CD14-positive monocyte (primary cell): Measurements from ENCODE around the gene RAVER1. TPM values are rescaled to one million over a fixed set of nuclear protein-coding genes. Genes with fewer than 3 reads are reported as not detected.
"Not testable (repeated sequence)": the region's sequence is repeated elsewhere in the genome, so short reads cannot be mapped to it uniquely, and the experiment has no call there.

Experiments used
- DNase-seq, 3 donors: peaks; one replicate each; pipeline ENCODE4 v3.0.0-alpha.2; 2011 to 2022
- H2AFZ ChIP-seq: 2 replicates; pipeline ENCODE4 v1.6.0; 2012; ENCODE audit warnings: mild to moderate bottlenecking, low read depth, low read length, inconsistent platforms; ENCODE audit not compliant: insufficient read depth, poor library complexity, severe bottlenecking
- H3K27ac ChIP-seq, 2 donors: 1 replicate in 1 of 2; 2 replicates in 1 of 2; pipeline ENCODE4 v1.5.1; 2012 to 2013; ENCODE audit warnings: low read length in 2 of 2, control low read depth in 1 of 2, inconsistent platforms in 1 of 2, low read depth in 1 of 2, mild to moderate bottlenecking in 1 of 2
- H3K27me3 ChIP-seq, 2 donors: one replicate each; pipeline versions ENCODE4 v1.6.0 to v1.6.1; 2011 to 2013; ENCODE audit warnings: low read length in 2 of 2; ENCODE audit not compliant: control insufficient read depth in 2 of 2, insufficient read depth in 2 of 2
- H3K36me3 ChIP-seq, 2 donors: replicated peaks in 1 of 2; 1 replicate in 1 of 2; 2 replicates in 1 of 2; pipeline versions ENCODE4 v1.5.1 to v1.6.1; 2012 to 2013; ENCODE audit warnings: low read length in 2 of 2, control low read depth in 1 of 2, inconsistent platforms in 1 of 2, mild to moderate bottlenecking in 1 of 2; ENCODE audit not compliant: insufficient read depth in 2 of 2, control insufficient read depth in 1 of 2
- H3K4me1 ChIP-seq, 2 donors: 1 replicate in 1 of 2; 2 replicates in 1 of 2; pipeline versions ENCODE4 v1.5.1 to v1.6.1; 2012 to 2013; ENCODE audit warnings: low read length in 2 of 2, control low read depth in 1 of 2, inconsistent platforms in 1 of 2, mild to moderate bottlenecking in 1 of 2, moderate library complexity in 1 of 2; ENCODE audit not compliant: insufficient read depth in 2 of 2, control insufficient read depth in 1 of 2
- H3K4me2 ChIP-seq: replicated peaks from 2 replicates; pipeline ENCODE3; 2012; ENCODE audit warnings: low read length, moderate library complexity, mild to moderate bottlenecking; ENCODE audit not compliant: poor library complexity, severe bottlenecking; ENCODE audit errors: extremely low read depth
- H3K4me3 ChIP-seq, 3 experiments: fragments of 200-600 bp in 1 of 3; sonication (generic) in 1 of 3; replicated peaks in 1 of 3; 1 replicate in 2 of 3; 2 replicates in 1 of 3; pipeline ENCODE4 v1.5.1; 2011 to 2013; ENCODE audit warnings: low read length in 3 of 3, mild to moderate bottlenecking in 3 of 3, control low read depth in 2 of 3, low read depth in 2 of 3, inconsistent platforms in 1 of 3, moderate library complexity in 1 of 3
- H3K79me2 ChIP-seq: 2 replicates; pipeline ENCODE4 v1.6.0; 2012; ENCODE audit warnings: mild to moderate bottlenecking, control low read depth, inconsistent platforms, low read length, moderate library complexity; ENCODE audit not compliant: insufficient read depth
- H3K9ac ChIP-seq: 2 replicates; pipeline ENCODE4 v1.6.0; 2017; ENCODE audit warnings: low read length, mild to moderate bottlenecking; ENCODE audit not compliant: insufficient read depth, poor library complexity, severe bottlenecking
- H3K9me3 ChIP-seq, 2 donors: replicated peaks in 1 of 2; 1 replicate in 1 of 2; 2 replicates in 1 of 2; pipeline versions ENCODE4 v1.5.1 to v1.6.1; 2012 to 2013; ENCODE audit warnings: low read length in 2 of 2, control low read depth in 1 of 2; ENCODE audit not compliant: control insufficient read depth in 1 of 2, insufficient read depth in 1 of 2
- H4K20me1 ChIP-seq: 2 replicates; pipeline ENCODE4 v1.6.0; 2012; ENCODE audit warnings: mild to moderate bottlenecking, low read length, control low read depth, moderate library complexity; ENCODE audit not compliant: insufficient read depth
- H3K27ac Mint-ChIP-seq, 7 donors: one replicate each; pipeline ENCODE4 v1.8.0; 2020; ENCODE audit warnings: mild to moderate bottlenecking in 7 of 7, mixed read lengths in 7 of 7, moderate library complexity in 6 of 7, inconsistent platforms in 2 of 7
- H3K27me3 Mint-ChIP-seq, 3 donors: one replicate each; pipeline ENCODE4 v1.8.0; 2021 to 2022; ENCODE audit warnings: low read depth in 3 of 3, mild to moderate bottlenecking in 3 of 3, mixed read lengths in 3 of 3, moderate library complexity in 3 of 3, inconsistent platforms in 1 of 3
- H3K36me3 Mint-ChIP-seq, 2 donors: one replicate each; pipeline ENCODE4 v1.8.0; 2020; ENCODE audit warnings: mixed read lengths in 2 of 2, inconsistent platforms in 1 of 2, mild to moderate bottlenecking in 1 of 2
- H3K4me1 Mint-ChIP-seq: one replicate; pipeline ENCODE4 v1.8.0; 2020; ENCODE audit warnings: mild to moderate bottlenecking, mixed read lengths
- H3K4me3 Mint-ChIP-seq, 2 donors: one replicate each; pipeline ENCODE4 v1.8.0; 2020; ENCODE audit warnings: mild to moderate bottlenecking in 2 of 2, mixed read lengths in 2 of 2, moderate library complexity in 1 of 2
- H3K9me3 Mint-ChIP-seq, 7 donors: one replicate each; pipeline ENCODE4 v1.8.0; 2020 to 2022; ENCODE audit warnings: mixed read lengths in 7 of 7, mild to moderate bottlenecking in 6 of 7, moderate library complexity in 6 of 7, inconsistent platforms in 2 of 7
- CTCF ChIP-seq: fragments of 200-600 bp; IDR thresholded peaks from one replicate; pipeline ENCODE4 v1.8.0; 2022; ENCODE audit warnings: antibody characterized with exemption, mild to moderate bottlenecking
- WGBS: methylation state at CpG from one replicate; pipeline ENCODE4 v1.1.5; 2013; ENCODE audit warnings: missing lambda C conversion rate; ENCODE audit not compliant: insufficient coverage; 5-methylcytosine and 5-hydroxymethylcytosine counted together
- intact Hi-C, 2 donors: fragments of 100-400 bp; cut with micrococcal nuclease; formaldehyde crosslinking; loops; one replicate each; pipeline versions ENCODE4 v1.15.0 to v1.15.1; 2023
- polyA minus RNA-seq: library from RNA; depleted of rRNA, polyadenylated mRNA; stranded (reverse); fragments of >200 nt; gene quantifications from 2 replicates; pipeline ENCODE4 v1.2.3, GENCODE V29; 2012
- polyA plus RNA-seq, 3 donors: library from polyadenylated mRNA; depleted of rRNA in 1 of 3; unstranded in 2 of 3; stranded (reverse) in 1 of 3; fragments of 300-500 nt in 2 of 3; fragments of >200 nt in 1 of 3; fragmentation: Illumina TruSeq in 2 of 3; gene quantifications; 1 replicate in 2 of 3; 2 replicates in 1 of 3; pipeline ENCODE4 v1.2.3, GENCODE V29; 2012 to 2021
- total RNA-seq, 12 experiments: library from RNA in 1 of 12; stranded (reverse) in 1 of 12; fragments of 120-200 nt in 1 of 12; gene quantifications; one replicate each; pipeline ENCODE4 v1.2.4 and lab custom pipeline; 2013 to 2026; ENCODE audit warnings: mixed read lengths in 6 of 12, inconsistent platforms in 1 of 12

Gene RAVER1
- total RNA-seq (2013) = 7.6 TPM
- 10 to 100 TPM in 1 of 3 donors, 1 to 10 TPM in 2; 6.0 to 20.7 (median 9.0) TPM for polyA plus RNA-seq
- polyA minus RNA-seq = 15.9 and 21.4 TPM in 2 replicates
- total RNA-seq (lab: John Stamatoyannopoulos, UW) = 8.3 to 31.8 (median 13.1) reads per million in 11 experiments

DNA sequence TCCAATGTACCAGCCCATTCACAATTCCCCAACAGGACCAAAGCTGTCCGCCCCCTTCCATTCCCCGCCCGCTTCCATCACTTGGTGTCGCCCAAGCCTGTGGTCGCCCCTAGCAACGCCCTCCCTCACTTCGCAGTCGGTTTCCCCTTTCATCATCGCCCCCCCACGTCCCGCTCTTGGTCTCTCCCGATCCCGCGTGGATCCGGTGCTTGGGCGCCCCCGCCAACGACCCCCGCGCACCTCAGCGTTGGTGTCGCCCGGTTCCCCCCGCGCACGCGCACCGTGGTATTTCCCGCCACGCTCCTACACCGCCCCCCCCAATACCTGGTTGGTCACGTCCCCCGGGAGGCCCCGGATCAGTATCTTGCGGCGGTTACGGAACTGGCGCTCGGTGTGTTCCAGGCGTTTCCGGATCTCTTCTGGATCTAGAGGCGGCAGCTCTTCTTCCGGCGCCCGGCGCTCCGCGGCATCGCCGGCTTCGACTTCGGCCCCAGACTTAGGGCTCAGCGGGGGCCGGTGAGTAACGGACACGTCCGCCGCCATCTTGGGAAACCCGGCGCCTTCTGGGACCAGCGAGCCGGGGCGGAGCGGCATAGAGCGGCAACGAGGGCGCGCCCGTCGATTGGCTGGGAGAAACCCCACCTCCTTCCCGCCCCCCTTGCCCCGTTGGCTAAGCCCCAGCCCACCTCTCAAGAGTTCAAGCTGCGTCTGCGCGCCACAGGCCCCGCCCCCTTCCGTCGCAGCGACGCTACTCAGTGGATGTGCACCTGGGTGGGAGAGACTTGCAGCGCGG is at the start of gene RAVER1:
Gene RAVER1 (minus strand): TSS at position 565 of the 793 bp plus-strand sequence. CDS start 22 bp downstream, at position 543.
- peak within 1 kb of the TSS; percentile 94 for H3K4me3 Mint-ChIP-seq
- no peaks in the 10 kb centered on the region for H3K9me3 Mint-ChIP-seq
- Histone ChIP-seq H3K9ac (peak within 1 kb of the TSS; percentile 83), H3K4me1 (peaks cover 31 to 46% of the 10 kb centered on the region in 2 donors), H3K27me3 (no peaks in the 10 kb centered on the region), H3K4me2 (peak within 1 kb of the TSS; percentile 95), H3K79me2 (peaks cover 95% of the 10 kb centered on the region), H2AFZ (peak within 1 kb of the TSS; percentile 70), H3K36me3 (peaks cover 44 to 52% of the 10 kb centered on the region in 2 donors), H4K20me1 (peaks cover 47% of the 10 kb centered on the region), H3K27ac (peak within 1 kb of the TSS; percentile 74 to 85), H3K4me3 (peak within 1 kb of the TSS; percentile 76 to 96 (median 87)), H3K9me3 (no peaks in the 10 kb centered on the region)
- peaks cover 38 to 56% of the 10 kb centered on the region in 2 donors for H3K36me3 Mint-ChIP-seq
- H3K27me3 Mint-ChIP-seq = no peaks in the 10 kb centered on the region
- H3K4me1 Mint-ChIP-seq = peaks cover 33% of the 10 kb centered on the region
- no peak for TF ChIP-seq CTCF
- intact Hi-C loops = loop anchor here (2.0 to 5.0 kb wide), 4 partner anchors 14 to 61 kb away; partner anchors contain the start of gene ICAM1 (in 2 of the 2)
- DNase-seq = peak; percentile 97 to 98 (median 98)
- under 1% methylated on average over 72 of the region's 82 CpGs for WGBS
- H3K27ac Mint-ChIP-seq = peak within 1 kb of the TSS; percentile 93 to 98 (median 96)

DNA sequence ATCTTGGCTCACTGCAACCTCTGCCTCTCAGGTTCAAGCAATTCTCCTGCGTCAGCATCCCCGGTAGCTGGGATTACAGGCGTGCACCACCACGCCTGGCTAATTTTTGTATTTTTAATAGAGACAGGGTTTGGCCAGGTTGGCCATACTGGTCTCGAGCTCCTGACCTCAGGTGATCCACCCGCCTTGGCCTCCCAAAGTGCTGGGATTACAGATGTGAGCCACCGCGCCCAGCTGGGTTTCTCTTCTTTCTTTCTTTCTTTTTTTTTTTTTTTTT is 49.8 kb upstream of the RAVER1 start:
- H3K9ac ChIP-seq, H3K36me3 ChIP-seq, H3K9me3 Mint-ChIP-seq, H3K4me3 ChIP-seq, H3K4me2 ChIP-seq, DNase-seq, H2AFZ ChIP-seq, H3K27me3 ChIP-seq, H3K9me3 ChIP-seq, H3K4me3 Mint-ChIP-seq, H4K20me1 ChIP-seq, H3K27ac ChIP-seq, H3K36me3 Mint-ChIP-seq: not testable (repeated sequence)
- intact Hi-C loops = loop anchor here in 1 of 2 donors (5.0 kb wide), 1 partner anchor 36 kb away; no protein-coding TSS in a partner anchor
- H3K4me1 ChIP-seq = peaks cover 44 to 48% of the 10 kb centered on the region in 2 donors
- peaks cover 0 to 11% (median 2%) of the 10 kb centered on the region in 3 donors for H3K27me3 Mint-ChIP-seq
- peak overlapping the region in 4 of 7 donors; percentile 36 to 95 (median 64) for H3K27ac Mint-ChIP-seq
- peaks cover 22% of the 10 kb centered on the region for H3K79me2 ChIP-seq
- peaks cover 32% of the 10 kb centered on the region for H3K4me1 Mint-ChIP-seq
- 20% methylated on average over 1 of the region's 8 CpGs for WGBS
